GM10248 (cell line): ENCODE results near the gene GOSR1.
"Not testable (repeated sequence)": the region's sequence is repeated elsewhere in the genome, so short reads cannot be mapped to it uniquely, and the experiment has no call there.

Source experiments
- CTCF ChIA-PET: fragments of 300-600 bp; sonication (Branson Sonifier 250); formaldehyde crosslinking; extraction: SDS; loops from one replicate; lab custom pipeline; 2021; ENCODE audit warnings: antibody characterized with exemption; lab: Yijun Ruan, JAX
- POLR2A ChIA-PET: fragments of 350-650 bp; sonication (Branson Sonifier 250); formaldehyde crosslinking; extraction: SDS; loops from one replicate; lab custom pipeline; 2020; ENCODE audit warnings: antibody characterized with exemption; lab: Yijun Ruan, JAX
- DNase-seq: peaks from one replicate; pipeline ENCODE4 v3.0.0; 2012; ENCODE audit errors: extremely low spot score
- CTCF ChIP-seq: IDR thresholded peaks from 2 replicates; pipeline ENCODE4 v1.5.1; 2012; ENCODE audit warnings: mild to moderate bottlenecking, low read depth; ENCODE audit errors: extremely low read depth, missing control alignments, control extremely low read depth

The GOSR1 gene

GRCh38 chr17:30570596-30571265, 93.5 kb downstream of the GOSR1 start:
- no peak for DNase-seq
- CTCF ChIA-PET, result no interaction called here

GRCh38 chr17:30571404-30571803, 94.2 kb downstream of the GOSR1 start:
- DNase-seq, POLR2A ChIA-PET, CTCF ChIA-PET: not testable (repeated sequence)

More at GRCh38 chr17:30570596-30571265, 93.5 kb downstream of the GOSR1 start:
- no peak for TF ChIP-seq CTCF
- POLR2A ChIA-PET, result no interaction called here

- no peak for TF ChIP-seq CTCF
Measured at GRCh38 chr17:30571921-30572320, 94.7 kb downstream of the GOSR1 start.

GRCh38 chr17:30572651-30573554, 95.7 kb downstream of the GOSR1 start:
- DNase-seq, POLR2A ChIA-PET, CTCF ChIA-PET: not testable (repeated sequence)

More at GRCh38 chr17:30571921-30572320, 94.7 kb downstream of the GOSR1 start:
- POLR2A ChIA-PET, result no interaction called here
- DNase-seq, result no peak
- CTCF ChIA-PET, result no interaction called here

- CTCF ChIA-PET, result no interaction called here
- DNase-seq, result no peak
- POLR2A ChIA-PET, result no interaction called here
- TF ChIP-seq CTCF, result no peak
Measured at GRCh38 chr17:30573603-30574175, 96.5 kb downstream of the GOSR1 start.

GRCh38 chr17:30574309-30574708, 97.1 kb downstream of the GOSR1 start:
- DNase-seq, POLR2A ChIA-PET, CTCF ChIA-PET: not testable (repeated sequence)

GRCh38 chr17:30574806-30575205, 97.6 kb downstream of the GOSR1 start:
- CTCF ChIA-PET, POLR2A ChIA-PET: not testable (repeated sequence)

GRCh38 chr17:30575648-30576325, 98.6 kb downstream of the GOSR1 start:
- CTCF ChIA-PET, POLR2A ChIA-PET, DNase-seq: not testable (repeated sequence)

More at GRCh38 chr17:30574806-30575205, 97.6 kb downstream of the GOSR1 start:
- not testable (repeated sequence) for DNase-seq
